Lower lobe of right lung (tissue), 2 donors: ENCODE measurements around the gene MISP. TPM values are rescaled to one million over a fixed set of nuclear protein-coding genes. Genes with fewer than 3 reads are reported as not detected.
"Not testable (repeated sequence)": the region's sequence is repeated elsewhere in the genome, so short reads cannot be mapped to it uniquely, and the experiment has no call there.

Experiments
- ATAC-seq, 2 donors: fragments of 200-7000 bp; cut with Tn5 transposase; one replicate each; pipeline ENCODE4 v1.9.1; 2020 to 2022; ENCODE audit warnings: mild to moderate bottlenecking in 2 of 2, moderate library complexity in 2 of 2
- DNase-seq: peaks from one replicate; pipeline ENCODE4 v3.0.0-alpha.2; 2020
- H3K27ac ChIP-seq: fragments of 200-600 bp; one replicate; pipeline ENCODE4 v1.8.0; 2022
- H3K27me3 ChIP-seq: fragments of 200-600 bp; one replicate; pipeline ENCODE4 v1.8.0; 2022; ENCODE audit warnings: low read depth
- H3K36me3 ChIP-seq: fragments of 200-600 bp; one replicate; pipeline ENCODE4 v1.8.0; 2022; ENCODE audit warnings: mild to moderate bottlenecking
- H3K4me1 ChIP-seq: fragments of 200-600 bp; one replicate; pipeline ENCODE4 v1.8.0; 2022
- H3K4me3 ChIP-seq: fragments of 200-600 bp; one replicate; pipeline ENCODE4 v1.8.0; 2022; ENCODE audit warnings: mild to moderate bottlenecking
- H3K9me3 ChIP-seq: fragments of 200-600 bp; one replicate; pipeline ENCODE4 v1.8.0; 2022
- CTCF ChIP-seq: fragments of 200-600 bp; IDR thresholded peaks from one replicate; pipeline ENCODE4 v1.8.0; 2022; ENCODE audit warnings: antibody characterized with exemption, mild to moderate bottlenecking
- intact Hi-C: fragments of 100-400 bp; cut with DNase I; formaldehyde crosslinking; loops from one replicate; pipeline ENCODE4 v1.11.0; 2022
- total RNA-seq: library from RNA; stranded (reverse); fragmentation: NEBNext Ultra II Directional; extraction: Animal tissue kit (Norgen Biotek cat#: 25700); gene quantifications from one replicate; pipeline ENCODE4 v1.2.1, GENCODE V29; 2021
- donor health status: DM: no; HTN: yes; CAD: no; lungs with severe emphysema.

Gene MISP
- total RNA-seq, 1 donor from 2014 or later, result 8.9 TPM

GRCh38 chr19:734716-735115 lies 16.2 kb upstream of the MISP start:
- intact Hi-C loops, result loop anchor here (5.0 kb wide), 1 partner anchor 67 kb away; no protein-coding TSS in a partner anchor
- H3K36me3 ChIP-seq, result peaks cover 6% of the 10 kb centered on the region

GRCh38 chr19:736125-736524 lies 14.8 kb upstream of the MISP start:
- Histone ChIP-seq H3K9me3 (no peaks in the 10 kb centered on the region), H3K27ac (no peak overlapping the region), H3K4me3 (no peak overlapping the region), H3K27me3 (no peaks in the 10 kb centered on the region), H3K36me3 (peaks cover 13% of the 10 kb centered on the region), H3K4me1 (no peaks in the 10 kb centered on the region)
- no peak for DNase-seq
- ATAC-seq, result no peak
- no peak for TF ChIP-seq CTCF
- intact Hi-C loops, result no loop called here

More at GRCh38 chr19:734716-735115, 16.2 kb upstream of the MISP start:
- H3K4me3 ChIP-seq, result no peak overlapping the region
- H3K27me3 ChIP-seq, result no peaks in the 10 kb centered on the region
- ATAC-seq (no peak), DNase-seq (no peak)
- peaks cover 2% of the 10 kb centered on the region for H3K4me1 ChIP-seq
- H3K27ac ChIP-seq, result no peak overlapping the region
- H3K9me3 ChIP-seq, result no peaks in the 10 kb centered on the region
- no peak for TF ChIP-seq CTCF

- intact Hi-C loops, result no loop called here
- H3K36me3 ChIP-seq, result peaks cover 13% of the 10 kb centered on the region
- DNase-seq, result peak; percentile 67
- H3K4me1 ChIP-seq, result no peaks in the 10 kb centered on the region
- H3K9me3 ChIP-seq, result no peaks in the 10 kb centered on the region
- H3K27ac ChIP-seq, result no peak overlapping the region
- no peaks in the 10 kb centered on the region for H3K27me3 ChIP-seq
- ATAC-seq, result peak; percentile 64 to 74
- H3K4me3 ChIP-seq, result no peak overlapping the region
- peak; percentile 56 for TF ChIP-seq CTCF
These were observed 13.3 kb upstream of the MISP start for GRCh38 chr19:737591-738093.

GRCh38 chr19:738509-739128 lies 12.3 kb upstream of the MISP start:
- DNase-seq (no peak), ATAC-seq (no peak)
- TF ChIP-seq CTCF, result no peak
- Histone ChIP-seq H3K4me3 (no peak overlapping the region), H3K4me1 (no peaks in the 10 kb centered on the region), H3K36me3 (peaks cover 13% of the 10 kb centered on the region), H3K9me3 (no peaks in the 10 kb centered on the region), H3K27ac (no peak overlapping the region), H3K27me3 (no peaks in the 10 kb centered on the region)
- intact Hi-C loops, result no loop called here

GRCh38 chr19:739998-740715 lies 10.8 kb upstream of the MISP start:
- H3K36me3 ChIP-seq, result peaks cover 13% of the 10 kb centered on the region
- DNase-seq (no peak), ATAC-seq (no peak)
- TF ChIP-seq CTCF, result no peak
- no peaks in the 10 kb centered on the region for H3K27me3 ChIP-seq
- H3K27ac ChIP-seq, result no peak overlapping the region
- intact Hi-C loops, result no loop called here
- no peaks in the 10 kb centered on the region for H3K4me1 ChIP-seq
- H3K4me3 ChIP-seq, result no peak overlapping the region
- no peaks in the 10 kb centered on the region for H3K9me3 ChIP-seq

GRCh38 chr19:740816-741505 lies 10.0 kb upstream of the MISP start:
- H3K27me3 ChIP-seq, H3K27ac ChIP-seq, intact Hi-C loops, H3K4me3 ChIP-seq, H3K4me1 ChIP-seq, ATAC-seq, H3K9me3 ChIP-seq, DNase-seq: not testable (repeated sequence)
- H3K36me3 ChIP-seq, result peaks cover 13% of the 10 kb centered on the region
